ENCODE measurements around the gene CDH7. TPM values are rescaled to one million over a fixed set of nuclear protein-coding genes. Genes with fewer than 3 reads are reported as not detected.

Gene CDH7
- total RNA-seq, 1 experiment from 2014 or later = not detected

GRCh38 chr18:65768120-65768778 is 17.4 kb downstream of the CDH7 start:
- DNase-seq (ENCODE audit: low read depth) = peak; percentile 3

- no peak for DNase-seq (ENCODE audit: low read depth)
Observed at GRCh38 chr18:65769652-65770051, 18.8 kb downstream of the CDH7 start.

- no peak for DNase-seq (ENCODE audit: low read depth)
Observed at GRCh38 chr18:65786474-65786873, 35.7 kb downstream of the CDH7 start.

- DNase-seq (ENCODE audit: low read depth) = no peak
Observed at GRCh38 chr18:65788373-65788772, 37.6 kb downstream of the CDH7 start.

GRCh38 chr18:65790604-65791003 is 39.8 kb downstream of the CDH7 start:
- no peak for DNase-seq (ENCODE audit: low read depth)

GRCh38 chr18:65791719-65792118 is 40.9 kb downstream of the CDH7 start:
- no peak for DNase-seq (ENCODE audit: low read depth)

GRCh38 chr18:65792456-65793074 is 41.8 kb downstream of the CDH7 start:
- no peak for DNase-seq (ENCODE audit: low read depth)

- DNase-seq (ENCODE audit: low read depth) = no peak
Observed at GRCh38 chr18:65808759-65809158, 57.9 kb downstream of the CDH7 start.

GRCh38 chr18:65811307-65811706 is 60.5 kb downstream of the CDH7 start:
- no peak for DNase-seq (ENCODE audit: low read depth)

GRCh38 chr18:65815506-65815905 is 64.7 kb downstream of the CDH7 start:
- DNase-seq (ENCODE audit: low read depth) = no peak

- DNase-seq (ENCODE audit: low read depth) = no peak
Observed at GRCh38 chr18:65817178-65817577, 66.4 kb downstream of the CDH7 start.

- DNase-seq (ENCODE audit: low read depth) = no peak
Observed at GRCh38 chr18:65821911-65822310, 71.1 kb downstream of the CDH7 start.

- DNase-seq (ENCODE audit: low read depth) = no peak
Observed at GRCh38 chr18:65822826-65823225, 72.0 kb downstream of the CDH7 start.

- DNase-seq (ENCODE audit: low read depth) = no peak
Observed at GRCh38 chr18:65827444-65827843, 76.6 kb downstream of the CDH7 start.

- no peak for DNase-seq (ENCODE audit: low read depth)
Observed at GRCh38 chr18:65835881-65836280, 85.1 kb downstream of the CDH7 start.

- no peak for DNase-seq (ENCODE audit: low read depth)
Observed at GRCh38 chr18:65846107-65846506, 95.3 kb downstream of the CDH7 start.

- DNase-seq (ENCODE audit: low read depth) = no peak
Observed at GRCh38 chr18:65852273-65852672, 101.5 kb downstream of the CDH7 start.

- no peak for DNase-seq (ENCODE audit: low read depth)
Observed at GRCh38 chr18:65859075-65859474, 108.3 kb downstream of the CDH7 start.

- no peak for DNase-seq (ENCODE audit: low read depth)
Observed at GRCh38 chr18:65869527-65869926, 118.7 kb downstream of the CDH7 start.

GRCh38 chr18:65876310-65876709 is 125.5 kb downstream of the CDH7 start:
- DNase-seq (ENCODE audit: low read depth) = no peak

GRCh38 chr18:65897292-65897691 is 146.5 kb downstream of the CDH7 start:
- no peak for DNase-seq (ENCODE audit: low read depth)

- no peak for DNase-seq (ENCODE audit: low read depth)
Observed at GRCh38 chr18:65901522-65901921, 150.7 kb downstream of the CDH7 start.

GRCh38 chr18:65906621-65907034 is 155.8 kb downstream of the CDH7 start:
- no peak for DNase-seq (ENCODE audit: low read depth)

GRCh38 chr18:65907281-65907680 is 156.5 kb downstream of the CDH7 start:
- DNase-seq (ENCODE audit: low read depth) = no peak

Data from M059J (cell line).